ENCODE results near the gene SLC16A3.
A peak's percentile ranks its signal among the peaks of the same experiment; 100 is the strongest.

Gene SLC16A3

GRCh38 chr17:82277851-82278250 lies 49.0 kb downstream of the SLC16A3 start:
- in situ Hi-C loops (cut with HindIII; ENCODE audit: low pct_unique_long_range_greater_than_20kb, low sequenced_read_pairs): no loop called here
- no peak for DNase-seq (ENCODE audit: low read depth in 1 of 2, low spot score in 1 of 2)
- no peak for TF ChIP-seq JUND (IDR thresholded peaks at IDR 0.05; ENCODE audit: low read depth)

- no peak for TF ChIP-seq JUND (IDR thresholded peaks at IDR 0.05; ENCODE audit: low read depth)
- no peak for DNase-seq (ENCODE audit: low read depth in 1 of 2, low spot score in 1 of 2)
- in situ Hi-C loops (cut with HindIII; ENCODE audit: low pct_unique_long_range_greater_than_20kb, low sequenced_read_pairs): no loop called here
Measured at GRCh38 chr17:82278308-82278707, 49.5 kb downstream of the SLC16A3 start.

GRCh38 chr17:82278786-82279391 lies 50.0 kb downstream of the SLC16A3 start:
- no peak for DNase-seq (ENCODE audit: low read depth in 1 of 2, low spot score in 1 of 2)
- in situ Hi-C loops (cut with HindIII; ENCODE audit: low pct_unique_long_range_greater_than_20kb, low sequenced_read_pairs): no loop called here
- no peak for TF ChIP-seq JUND (IDR thresholded peaks at IDR 0.05; ENCODE audit: low read depth)

- TF ChIP-seq JUND (IDR thresholded peaks at IDR 0.05; ENCODE audit: low read depth): no peak
- no peak for DNase-seq (ENCODE audit: low read depth in 1 of 2, low spot score in 1 of 2)
- in situ Hi-C loops (cut with HindIII; ENCODE audit: low pct_unique_long_range_greater_than_20kb, low sequenced_read_pairs): no loop called here
Measured at GRCh38 chr17:82280537-82280936, 51.7 kb downstream of the SLC16A3 start.

- no peak for DNase-seq (ENCODE audit: low read depth in 1 of 2, low spot score in 1 of 2)
- TF ChIP-seq JUND (IDR thresholded peaks at IDR 0.05; ENCODE audit: low read depth): no peak
Measured at GRCh38 chr17:82281076-82281475, 52.2 kb downstream of the SLC16A3 start.

GRCh38 chr17:82281502-82282238 lies 52.8 kb downstream of the SLC16A3 start:
- TF ChIP-seq JUND (IDR thresholded peaks at IDR 0.05; ENCODE audit: low read depth): no peak
- peak; percentile 77 to 91 for DNase-seq (ENCODE audit: low read depth in 1 of 2, low spot score in 1 of 2)
- in situ Hi-C loops (cut with HindIII; ENCODE audit: low pct_unique_long_range_greater_than_20kb, low sequenced_read_pairs): no loop called here

More at GRCh38 chr17:82281076-82281475, 52.2 kb downstream of the SLC16A3 start:
- in situ Hi-C loops (cut with HindIII; ENCODE audit: low pct_unique_long_range_greater_than_20kb, low sequenced_read_pairs): no loop called here

- TF ChIP-seq JUND (IDR thresholded peaks at IDR 0.05; ENCODE audit: low read depth): no peak
- in situ Hi-C loops (cut with HindIII; ENCODE audit: low pct_unique_long_range_greater_than_20kb, low sequenced_read_pairs): no loop called here
- no peak for DNase-seq (ENCODE audit: low read depth in 1 of 2, low spot score in 1 of 2)
Measured at GRCh38 chr17:82282239-82283207, 53.7 kb downstream of the SLC16A3 start.

- in situ Hi-C loops (cut with HindIII; ENCODE audit: low pct_unique_long_range_greater_than_20kb, low sequenced_read_pairs): no loop called here
- TF ChIP-seq JUND (IDR thresholded peaks at IDR 0.05; ENCODE audit: low read depth): no peak
- peak in 1 of 2 experiments; percentile 49 for DNase-seq (ENCODE audit: low read depth in 1 of 2, low spot score in 1 of 2)
Measured at GRCh38 chr17:82283208-82283749, 54.4 kb downstream of the SLC16A3 start.

GRCh38 chr17:82285141-82285540 lies 56.3 kb downstream of the SLC16A3 start:
- DNase-seq (ENCODE audit: low read depth in 1 of 2, low spot score in 1 of 2): no peak
- in situ Hi-C loops (cut with HindIII; ENCODE audit: low pct_unique_long_range_greater_than_20kb, low sequenced_read_pairs): no loop called here

GRCh38 chr17:82287013-82287867 lies 58.4 kb downstream of the SLC16A3 start:
- DNase-seq (ENCODE audit: low read depth in 1 of 2, low spot score in 1 of 2): no peak
- in situ Hi-C loops (cut with HindIII; ENCODE audit: low pct_unique_long_range_greater_than_20kb, low sequenced_read_pairs): no loop called here
- no peak for TF ChIP-seq JUND (IDR thresholded peaks at IDR 0.05; ENCODE audit: low read depth)

More at GRCh38 chr17:82285141-82285540, 56.3 kb downstream of the SLC16A3 start:
- TF ChIP-seq JUND (IDR thresholded peaks at IDR 0.05; ENCODE audit: low read depth): no peak
